GM12878 (cell line): ENCODE measurements around the gene RNF112. TPM values are rescaled to one million over a fixed set of nuclear protein-coding genes. Genes with fewer than 3 reads are reported as not detected.

Source experiments
- ATAC-seq: fragments of 200-7000 bp; cut with Tn5 transposase; 3 replicates; pipeline ENCODE4 v1.9.1; 2020; ENCODE audit warnings: mild to moderate bottlenecking, moderate library complexity
- BruUV-seq: library from RNA; stranded (reverse); fragments of 400-500 nt; replicated peaks from 2 replicates; lab custom pipeline; 2021; lab: Mats Ljungman, UMichigan
- CTCF ChIA-PET: fragments of 300-600 bp; sonication (Branson Sonifier 250); formaldehyde crosslinking; extraction: SDS; loops from one replicate; lab custom pipeline; 2021; ENCODE audit warnings: inconsistent platforms; lab: Yijun Ruan, JAX
- POLR2A ChIA-PET: fragments of 350-600 bp; formaldehyde crosslinking; extraction: SDS; loops from one replicate; lab custom pipeline; 2021; ENCODE audit warnings: inconsistent platforms; lab: Charles Lee
- RAD21 ChIA-PET: fragments of 300-600 bp; sonication (Branson Sonifier 250); formaldehyde crosslinking; loops from one replicate; lab custom pipeline; 2023; ENCODE audit warnings: antibody characterized with exemption; ENCODE audit not compliant: unreplicated experiment; lab: Charles Lee
- SMC1A ChIA-PET: fragments of 300-600 bp; sonication (Branson Sonifier 250); formaldehyde crosslinking; loops from one replicate; lab custom pipeline; 2023; ENCODE audit not compliant: unreplicated experiment, uncharacterized antibody; lab: Charles Lee
- DNase-seq: peaks from one replicate; pipeline ENCODE4 v3.0.0-alpha.2; 2011; ENCODE audit warnings: low read depth, low spot score
- FAIRE-seq: peaks from 3 replicates; lab custom pipeline; 2011; peaks lifted over from hg19 to GRCh38; lab: Jason Lieb, UNC
- H2AFZ ChIP-seq: 2 replicates; pipeline ENCODE4 v1.6.0; 2011; ENCODE audit warnings: low read depth, low read length, control low read depth; ENCODE audit not compliant: control insufficient read depth
- H3K27ac ChIP-seq: 2 replicates; pipeline ENCODE4 v1.5.1; 2011; ENCODE audit warnings: control low read depth; ENCODE audit not compliant: control insufficient read depth, insufficient read depth
- H3K27me3 ChIP-seq, 2 experiments: replicated peaks in 1 of 2; 2 replicates each; pipeline versions ENCODE4 v1.6.0 to v1.6.1; 2011; ENCODE audit warnings: low read length in 1 of 2; ENCODE audit not compliant: control insufficient read depth in 2 of 2, insufficient read depth in 2 of 2
- H3K36me3 ChIP-seq, 2 experiments: 2 replicates each; pipeline ENCODE4 v1.5.1; 2011; ENCODE audit warnings: low read length in 1 of 2; ENCODE audit not compliant: control insufficient read depth in 2 of 2, insufficient read depth in 2 of 2
- H3K4me1 ChIP-seq: 2 replicates; pipeline ENCODE4 v1.6.1; 2011; ENCODE audit warnings: mild to moderate bottlenecking, low read length, moderate library complexity, mixed read lengths; ENCODE audit not compliant: control insufficient read depth, insufficient read depth
- H3K4me2 ChIP-seq: 2 replicates; pipeline ENCODE4 v1.6.0; 2011; ENCODE audit warnings: control low read depth; ENCODE audit not compliant: control insufficient read depth, insufficient read depth
- H3K4me3 ChIP-seq: fragments of 200-600 bp; sonication (generic); 2 replicates; pipeline ENCODE4 v1.5.1; 2016
- H3K79me2 ChIP-seq: 2 replicates; pipeline ENCODE4 v1.6.0; 2011; ENCODE audit warnings: low read length; ENCODE audit not compliant: control insufficient read depth, insufficient read depth
- H3K9ac ChIP-seq: 2 replicates; pipeline ENCODE4 v1.8.0; 2011; ENCODE audit warnings: low read length, control low read depth, mixed read lengths; ENCODE audit not compliant: control insufficient read depth, insufficient read depth
- H3K9me3 ChIP-seq: replicated peaks from 3 replicates; pipeline ENCODE4 v1.5.1; 2011; ENCODE audit warnings: mild to moderate bottlenecking, low read length; ENCODE audit not compliant: control insufficient read depth, insufficient read depth
- H4K20me1 ChIP-seq: 2 replicates; pipeline ENCODE4 v1.6.0; 2011; ENCODE audit not compliant: control insufficient read depth, insufficient read depth
- BRCA1 ChIP-seq: IDR thresholded peaks from 2 replicates; pipeline ENCODE4 v1.6.1; 2011; ENCODE audit warnings: low read depth, low read length, improper control_type of control experiment
- HCFC1 ChIP-seq: fragments of 150-350 bp; IDR thresholded peaks from 2 replicates; pipeline ENCODE4 v1.6.1; 2014; ENCODE audit warnings: low read length
- LARP7 ChIP-seq: fragments of 450-650 bp; IDR thresholded peaks from 2 replicates; pipeline ENCODE4 v1.6.1; 2017; ENCODE audit warnings: mild to moderate bottlenecking
- MYC ChIP-seq: IDR thresholded peaks from 2 replicates; pipeline ENCODE4 v1.6.1; 2011; ENCODE audit warnings: mild to moderate bottlenecking, low read length, moderate library complexity, inconsistent platforms; ENCODE audit not compliant: insufficient read depth, insufficient replicate concordance, insufficient read length, severe bottlenecking
- RAD21 ChIP-seq: IDR thresholded peaks from 2 replicates; pipeline ENCODE4 v1.6.1; 2011; ENCODE audit warnings: mild to moderate bottlenecking, low read depth, low read length, moderate library complexity; ENCODE audit not compliant: insufficient read depth
- TCF12 ChIP-seq: IDR thresholded peaks from 2 replicates; pipeline ENCODE4 v1.6.1; 2011; ENCODE audit warnings: low read depth, mild to moderate bottlenecking, low read length
- ZNF217 ChIP-seq: fragments of 450-650 bp; IDR thresholded peaks from 2 replicates; pipeline ENCODE4 v1.6.1; 2017; ENCODE audit warnings: antibody characterized with exemption, mild to moderate bottlenecking
- ZNF24 ChIP-seq: fragments of 450-650 bp; IDR thresholded peaks from 2 replicates; pipeline ENCODE4 v1.6.1; 2017; ENCODE audit warnings: antibody characterized with exemption, mild to moderate bottlenecking
- ZNF274 ChIP-seq: IDR thresholded peaks from one replicate; pipeline ENCODE4 v1.8.0; 2011; ENCODE audit not compliant: insufficient read length, insufficient read depth
- ZNF592 ChIP-seq: fragments of 450-650 bp; IDR thresholded peaks from 2 replicates; pipeline ENCODE4 v1.6.1; 2017; ENCODE audit warnings: mild to moderate bottlenecking, moderate library complexity
- ZZZ3 ChIP-seq: IDR thresholded peaks from 2 replicates; pipeline ENCODE4 v1.6.1; 2011; ENCODE audit warnings: low read depth; ENCODE audit not compliant: control insufficient read depth, insufficient read length
- WGBS: methylation state at CpG from one replicate; pipeline ENCODE4 v1.1.6; 2016; ENCODE audit warnings: low lambda C conversion rate; ENCODE audit not compliant: insufficient replicate concordance, insufficient coverage; ENCODE audit errors: missing lambda C conversion rate; 5-methylcytosine and 5-hydroxymethylcytosine counted together
- in situ Hi-C: fragments of 300-500 bp; cut with MboI; formaldehyde crosslinking; loops from 9 replicates; pipeline ENCODE4 v1.14.3; 2018; ENCODE audit warnings: mixed read lengths
- intact Hi-C: fragments of 100-400 bp; cut with micrococcal nuclease; formaldehyde crosslinking; loops from one replicate; pipeline ENCODE4 v1.14.2; 2022; ENCODE audit not compliant: unreplicated experiment
- polyA plus RNA-seq, 11 experiments: library from polyadenylated mRNA; depleted of rRNA in 4 of 11; unstranded in 6 of 11; stranded (reverse) in 5 of 11; fragments of >200 nt; fragmentation: Nextera tagmentation in 4 of 11; fragmentation: Illumina TruSeq in 1 of 11; extraction: Ambion mirVana in 4 of 11; extraction: Trizol in 1 of 11; gene quantifications; 1 replicate in 1 of 11; 2 replicates in 10 of 11; pipeline versions ENCODE4 v1.2.1 to v1.2.3, GENCODE V29; 2011 to 2016; ENCODE audit warnings: inconsistent platforms in 2 of 11, missing spikeins in 2 of 11, low read depth in 1 of 11
- total RNA-seq, 4 experiments: library from RNA; depleted of rRNA in 3 of 4; stranded (reverse); fragments of >200 nt in 3 of 4; fragmentation: Illumina TruSeq in 1 of 4; extraction: Trizol in 1 of 4; gene quantifications; 2 replicates each; pipeline versions ENCODE4 v1.2.1 to v1.2.3, GENCODE V29; 2013 to 2021

Gene RNF112
- total and polyA plus RNA-seq, 10 of the 15 experiments (the other 5 are each of a cell fraction or from before 2014, with no cell fraction given), result not detected

GRCh38 chr17:19407601-19408345 lies 3.3 kb upstream of the RNF112 start:
- Histone ChIP-seq H3K4me3 (no peak overlapping the region), H3K9me3 (no peaks in the 10 kb centered on the region), H3K9ac (no peak overlapping the region), H2AFZ (no peak overlapping the region), H3K27ac (no peak overlapping the region), H3K27me3 (peaks cover 1 to 3% of the 10 kb centered on the region in 2 experiments), H3K36me3 (no peaks in the 10 kb centered on the region), H3K79me2 (no peaks in the 10 kb centered on the region), H3K4me2 (no peak overlapping the region), H4K20me1 (no peaks in the 10 kb centered on the region), H3K4me1 (no peaks in the 10 kb centered on the region)
- RAD21 ChIA-PET, result no interaction called here
- TF ChIP-seq RAD21 (no peak), TCF12 (no peak), ZNF217 (no peak)
- intact Hi-C loops (no loop called here), in situ Hi-C loops (no loop called here)
- no TSS peak for BruUV-seq
- 47% methylated on average over 10 of the region's 10 CpGs for WGBS
- no peak for DNase-seq
- SMC1A ChIA-PET, result no interaction called here
- CTCF ChIA-PET, result no interaction called here
- no peak for ATAC-seq
- POLR2A ChIA-PET, result no interaction called here
- FAIRE-seq, result no peak

GRCh38 chr17:19408346-19408710 lies 2.7 kb upstream of the RNF112 start:
- ChIA-PET SMC1A (no interaction called here), POLR2A (interaction anchor here (1.1 kb wide), 1 partner anchor 12 kb away, joined by 4 read pairs; no protein-coding TSS in a partner anchor), CTCF (no interaction called here), RAD21 (no interaction called here)
- Histone ChIP-seq H3K79me2 (no peaks in the 10 kb centered on the region), H3K36me3 (no peaks in the 10 kb centered on the region), H4K20me1 (no peaks in the 10 kb centered on the region), H2AFZ (no peak overlapping the region), H3K9ac (no peak overlapping the region), H3K27ac (no peak overlapping the region), H3K4me3 (no peak overlapping the region), H3K9me3 (no peaks in the 10 kb centered on the region), H3K27me3 (peaks cover 1 to 3% of the 10 kb centered on the region in 2 experiments), H3K4me2 (no peak overlapping the region), H3K4me1 (no peaks in the 10 kb centered on the region)
- ATAC-seq (no peak), FAIRE-seq (no peak), DNase-seq (no peak)
- in situ Hi-C loops (no loop called here), intact Hi-C loops (no loop called here)
- BruUV-seq, result no TSS peak
- whole genome bisulfite sequencing, result 52% methylated on average over 2 of the region's 2 CpGs
- no peak for TF ChIP-seq ZNF274
- no peak for TF ChIP-seq HCFC1
- TF ChIP-seq LARP7, result no peak
- no peak for TF ChIP-seq ZZZ3
- TF ChIP-seq ZNF24, result no peak
- no peak for TF ChIP-seq MYC
- TF ChIP-seq ZNF592, result no peak
- no peak for TF ChIP-seq BRCA1
